HUES6 (cell line): ENCODE data around the gene TMC2.
A peak's percentile ranks its signal among the peaks of the same experiment; 100 is the strongest.
"Not testable (repeated sequence)": the region's sequence is repeated elsewhere in the genome, so short reads cannot be mapped to it uniquely, and the experiment has no call there.

Experiments
- H3K27ac ChIP-seq: 2 replicates; pipeline ENCODE4 v1.7.0; 2013; ENCODE audit warnings: low read depth, mild to moderate bottlenecking, low read length, inconsistent platforms
- H3K27me3 ChIP-seq: 2 replicates; pipeline ENCODE4 v1.6.1; 2013; ENCODE audit warnings: low read length; ENCODE audit not compliant: control insufficient read depth, insufficient read depth
- H3K36me3 ChIP-seq: 2 replicates; pipeline ENCODE4 v1.6.1; 2013; ENCODE audit warnings: low read length; ENCODE audit not compliant: control insufficient read depth, insufficient read depth
- H3K4me1 ChIP-seq: 2 replicates; pipeline ENCODE4 v1.6.1; 2013; ENCODE audit warnings: low read length; ENCODE audit not compliant: control insufficient read depth, insufficient read depth
- H3K4me3 ChIP-seq: 2 replicates; pipeline ENCODE4 v1.5.1; 2013; ENCODE audit warnings: low read depth, low read length
- H3K9ac ChIP-seq: one replicate; pipeline ENCODE4 v1.6.1; 2013; ENCODE audit warnings: mild to moderate bottlenecking, low read length
- H3K9me3 ChIP-seq: 2 replicates; pipeline ENCODE4 v1.6.1; 2013; ENCODE audit warnings: low read depth, low read length; ENCODE audit not compliant: control insufficient read depth, insufficient read depth

Gene TMC2

DNA sequence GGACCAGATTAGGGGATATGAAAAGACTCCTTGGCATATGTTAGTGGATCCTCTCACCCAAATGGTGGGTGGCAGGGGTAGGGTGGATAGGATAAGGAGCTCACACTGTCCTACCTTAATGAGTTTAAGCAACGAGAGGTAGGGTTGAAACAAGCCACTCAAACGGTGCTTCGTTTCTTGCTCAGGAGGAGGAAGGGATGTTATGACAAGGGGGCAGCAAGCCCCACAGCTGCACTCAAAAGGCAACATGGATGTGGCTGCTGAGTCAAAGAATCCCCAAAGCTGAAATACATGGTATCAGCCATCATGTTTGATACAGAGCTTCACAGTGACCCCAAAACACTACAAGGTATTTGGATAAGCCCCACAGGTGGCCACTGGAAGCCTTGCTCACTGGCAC, 136.1 kb downstream of the TMC2 start:
- Histone ChIP-seq H3K36me3 (no peaks in the 10 kb centered on the region), H3K9me3 (no peaks in the 10 kb centered on the region), H3K27ac (no peak overlapping the region)

DNA sequence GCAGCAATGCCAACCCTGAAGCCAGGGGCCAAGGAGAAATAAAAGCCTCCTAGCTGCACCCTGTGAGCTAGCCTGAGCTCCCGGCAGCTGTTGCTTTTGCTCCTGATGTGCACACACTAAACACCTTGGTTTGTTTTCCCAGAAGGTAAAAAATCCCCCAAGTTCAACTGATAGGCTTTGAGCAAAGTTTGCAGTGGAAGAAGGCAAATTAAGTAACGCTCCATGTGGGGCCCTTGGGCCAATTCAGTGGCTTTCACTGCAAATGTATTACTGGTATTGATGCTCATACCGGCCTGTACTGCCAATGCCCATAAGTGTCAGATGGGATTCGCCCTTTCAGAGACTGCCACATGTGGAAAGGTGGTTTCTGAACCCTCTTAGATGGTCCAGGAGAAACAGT, 137.1 kb downstream of the TMC2 start:
- no peak overlapping the region for H3K9ac ChIP-seq
- peaks cover 29% of the 10 kb centered on the region for H3K27me3 ChIP-seq
- no peaks in the 10 kb centered on the region for H3K4me1 ChIP-seq
- no peaks in the 10 kb centered on the region for H3K36me3 ChIP-seq
- H3K9me3 ChIP-seq: no peaks in the 10 kb centered on the region
- no peak overlapping the region for H3K27ac ChIP-seq
- no peak overlapping the region for H3K4me3 ChIP-seq

More for the DNA sequence above, 136.1 kb downstream of the TMC2 start:
- Histone ChIP-seq H3K4me1 (no peaks in the 10 kb centered on the region), H3K27me3 (peaks cover 29% of the 10 kb centered on the region), H3K4me3 (no peak overlapping the region), H3K9ac (no peak overlapping the region)

- Histone ChIP-seq H3K9ac (no peak overlapping the region), H3K27ac (no peak overlapping the region), H3K4me1 (no peaks in the 10 kb centered on the region), H3K36me3 (no peaks in the 10 kb centered on the region), H3K9me3 (no peaks in the 10 kb centered on the region), H3K4me3 (no peak overlapping the region), H3K27me3 (peaks cover 27% of the 10 kb centered on the region)
These were observed 143.7 kb downstream of the TMC2 start for GRCh38 chr20:2680046-2680445.

- not testable (repeated sequence) for H3K9me3 ChIP-seq, H3K27ac ChIP-seq, H3K4me3 ChIP-seq, H3K36me3 ChIP-seq, H3K4me1 ChIP-seq, H3K9ac ChIP-seq
- H3K27me3 ChIP-seq: peaks cover 45% of the 10 kb centered on the region
These were observed 145.7 kb downstream of the TMC2 start for GRCh38 chr20:2682040-2682439.

- not testable (repeated sequence) for H3K36me3 ChIP-seq, H3K27ac ChIP-seq
These were observed 148.4 kb downstream of the TMC2 start for GRCh38 chr20:2684817-2685216.

DNA sequence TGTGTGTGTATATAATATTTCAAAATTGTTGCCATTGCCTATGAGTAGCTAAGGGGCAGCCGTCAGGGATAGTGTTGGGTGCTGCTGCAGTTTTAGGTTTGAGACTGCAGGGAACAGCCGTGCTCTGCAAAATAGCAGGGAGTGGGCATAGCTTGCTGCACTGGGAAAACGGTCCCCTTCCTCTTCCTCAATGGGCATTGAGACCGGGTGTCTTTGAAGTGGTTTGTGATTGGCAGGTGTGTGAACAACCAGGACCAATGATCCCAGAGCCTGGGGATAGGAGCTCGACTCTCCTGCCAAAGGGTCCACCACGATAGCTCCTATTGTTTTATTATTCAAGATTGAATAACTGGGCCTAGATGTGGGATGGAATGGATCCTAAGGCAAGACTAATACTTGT, 151.1 kb downstream of the TMC2 start:
- peaks cover 73% of the 10 kb centered on the region for H3K27me3 ChIP-seq

More at GRCh38 chr20:2684817-2685216, 148.4 kb downstream of the TMC2 start:
- H3K4me3 ChIP-seq, H3K9ac ChIP-seq, H3K9me3 ChIP-seq, H3K4me1 ChIP-seq: not testable (repeated sequence)
- peaks cover 50% of the 10 kb centered on the region for H3K27me3 ChIP-seq

GRCh38 chr20:2688041-2688591, 151.7 kb downstream of the TMC2 start:
- H3K4me3 ChIP-seq: peak overlapping the region; percentile 42
- no peaks in the 10 kb centered on the region for H3K9me3 ChIP-seq
- H3K27me3 ChIP-seq: peaks cover 72% of the 10 kb centered on the region
- H3K4me1 ChIP-seq: peaks cover 12% of the 10 kb centered on the region
- no peak overlapping the region for H3K27ac ChIP-seq
- no peak overlapping the region for H3K9ac ChIP-seq
- H3K36me3 ChIP-seq: no peaks in the 10 kb centered on the region

More for the DNA sequence above, 151.1 kb downstream of the TMC2 start:
- no peak overlapping the region for H3K4me3 ChIP-seq
- no peak overlapping the region for H3K27ac ChIP-seq
- H3K9me3 ChIP-seq: no peaks in the 10 kb centered on the region
- H3K9ac ChIP-seq: no peak overlapping the region
- peaks cover 12% of the 10 kb centered on the region for H3K4me1 ChIP-seq
- no peaks in the 10 kb centered on the region for H3K36me3 ChIP-seq

DNA sequence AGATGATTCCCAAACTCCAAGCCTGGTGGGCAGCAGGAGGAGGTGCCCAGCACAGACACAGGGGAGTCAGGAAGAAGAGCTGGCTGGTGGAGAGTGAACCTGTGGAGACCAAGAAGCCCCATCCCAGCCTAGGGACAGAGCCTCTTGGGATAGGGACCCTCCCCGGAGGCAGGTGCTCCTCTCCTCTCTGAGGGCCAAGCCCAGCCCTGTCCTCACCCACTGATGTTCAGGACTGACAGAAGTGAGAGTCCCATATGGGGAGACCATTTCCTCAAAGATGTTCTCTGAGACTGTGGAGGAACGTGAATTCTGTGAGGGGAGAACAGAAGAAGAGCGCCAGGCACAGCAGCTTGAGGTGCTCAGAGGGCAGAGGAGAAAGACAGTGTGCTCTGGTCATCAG, 153.8 kb downstream of the TMC2 start:
- Histone ChIP-seq H3K9ac (no peak overlapping the region), H3K27me3 (peaks cover 88% of the 10 kb centered on the region), H3K4me1 (peaks cover 13% of the 10 kb centered on the region), H3K9me3 (no peaks in the 10 kb centered on the region), H3K36me3 (no peaks in the 10 kb centered on the region), H3K4me3 (no peak overlapping the region), H3K27ac (no peak overlapping the region)

DNA sequence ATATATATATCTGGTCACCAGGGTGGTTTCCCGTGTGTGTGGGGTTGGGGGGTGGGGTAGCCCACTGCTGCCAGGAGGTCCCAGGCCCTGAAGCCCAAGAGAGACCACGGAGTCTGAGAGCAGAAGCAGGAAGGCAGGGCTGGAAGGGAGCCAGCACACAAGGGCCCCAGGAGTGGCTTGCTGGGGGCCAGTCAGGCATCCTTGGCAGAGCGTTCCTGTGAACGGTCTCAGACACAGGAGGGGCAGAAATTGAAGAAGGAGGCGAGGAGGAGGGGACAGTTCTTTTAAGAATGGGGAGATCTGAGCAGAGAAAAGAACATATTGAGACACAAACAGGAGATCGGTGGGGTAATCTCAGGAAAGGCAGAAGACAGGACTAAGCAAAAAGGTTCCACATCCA, 154.3 kb downstream of the TMC2 start:
- no peak overlapping the region for H3K27ac ChIP-seq
- H3K36me3 ChIP-seq: no peaks in the 10 kb centered on the region

DNA sequence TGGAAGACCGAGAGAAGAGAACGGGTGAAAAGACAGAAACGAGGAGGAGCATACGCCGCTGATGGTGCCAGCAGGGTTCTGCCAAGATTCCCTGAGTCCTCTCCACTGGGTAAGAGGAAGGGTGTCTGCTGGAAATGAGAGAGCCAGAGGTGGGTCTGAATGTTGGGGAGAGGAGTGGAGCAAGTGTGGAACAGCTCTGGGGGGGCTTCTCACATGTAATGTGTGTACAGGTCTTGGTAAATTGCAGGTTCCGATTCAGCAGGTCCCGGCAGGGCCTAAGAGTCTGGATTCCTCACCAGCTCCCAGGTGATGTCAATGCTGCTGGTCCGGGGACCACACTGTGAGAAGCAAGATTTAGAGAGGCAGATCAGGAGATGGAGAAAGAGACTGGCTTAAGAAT, 154.8 kb downstream of the TMC2 start:
- H3K4me1 ChIP-seq: peaks cover 21% of the 10 kb centered on the region
- H3K4me3 ChIP-seq: no peak overlapping the region
- H3K27ac ChIP-seq: no peak overlapping the region
- no peaks in the 10 kb centered on the region for H3K9me3 ChIP-seq
- no peak overlapping the region for H3K9ac ChIP-seq
- no peaks in the 10 kb centered on the region for H3K36me3 ChIP-seq
- peaks cover 90% of the 10 kb centered on the region for H3K27me3 ChIP-seq

More for the DNA sequence above, 154.3 kb downstream of the TMC2 start:
- Histone ChIP-seq H3K9ac (no peak overlapping the region), H3K4me1 (peaks cover 18% of the 10 kb centered on the region), H3K4me3 (no peak overlapping the region), H3K27me3 (peaks cover 90% of the 10 kb centered on the region), H3K9me3 (no peaks in the 10 kb centered on the region)
